NOMO-1 treated with dmso at 0.1 percent for 144 hours (cell line): ENCODE measurements around the gene TLX3.

Source experiments
- DNase-seq: peaks from one replicate; lab custom pipeline; 2025; ENCODE audit not compliant: unreplicated experiment; lab: John Stamatoyannopoulos, UW

Gene TLX3

DNA sequence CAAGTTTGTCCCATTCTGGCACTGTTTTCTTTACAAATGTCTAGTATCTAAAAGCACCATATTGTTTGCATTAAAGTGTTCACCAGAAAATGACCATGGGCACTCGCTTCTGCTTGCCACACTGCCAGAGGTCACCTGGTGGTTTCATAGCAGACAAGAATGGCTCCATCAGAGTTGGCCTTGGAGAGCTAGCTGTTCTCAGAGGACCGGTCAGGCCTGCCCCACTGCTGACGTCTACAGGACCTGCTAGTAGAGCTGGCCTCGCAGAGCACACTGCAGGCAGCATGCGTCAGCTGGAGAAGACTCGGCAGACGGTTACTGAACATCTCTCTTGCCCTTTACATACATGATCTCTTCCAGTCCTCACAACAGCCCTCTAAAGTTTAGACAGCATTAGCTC is 8.7 kb upstream of the TLX3 start:
- DNase-seq: no peak

DNA sequence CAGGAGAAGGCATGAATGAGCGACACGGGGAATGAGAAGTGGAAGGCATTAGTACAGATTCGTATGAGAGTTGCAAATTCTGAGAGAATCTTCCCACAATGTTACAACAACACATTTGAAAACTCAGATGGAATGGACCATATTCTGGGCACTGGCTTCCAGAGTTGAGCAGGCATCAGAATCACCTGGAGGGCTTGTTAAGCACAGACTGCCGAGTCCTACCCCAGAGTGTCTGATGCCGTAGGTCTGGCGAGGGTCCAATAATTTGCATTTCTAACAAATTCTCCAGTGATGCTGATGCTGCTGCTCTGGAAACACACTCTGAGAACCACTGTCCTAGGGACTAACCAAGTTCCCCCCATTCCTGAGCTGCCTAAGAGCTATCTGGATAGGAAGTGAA is 2.9 kb upstream of the TLX3 start:
- no peak for DNase-seq

- no peak for DNase-seq
Observed at GRCh38 chr5:171306781-171307591, 2.1 kb upstream of the TLX3 start.

- no peak for DNase-seq
Observed at GRCh38 chr5:171307789-171308452, 1.1 kb upstream of the TLX3 start.

GRCh38 chr5:171309276-171310211 is 496 bp downstream of the TLX3 start:
- no peak for DNase-seq

- DNase-seq: no peak
Observed at GRCh38 chr5:171310212-171310818, 1.3 kb downstream of the TLX3 start.

GRCh38 chr5:171310819-171311321 is 1.8 kb downstream of the TLX3 start:
- DNase-seq: no peak

- DNase-seq: peak; percentile 54
Observed at GRCh38 chr5:171311322-171312077, 2.5 kb downstream of the TLX3 start.

GRCh38 chr5:171312129-171312974 is 3.3 kb downstream of the TLX3 start:
- peak; percentile 38 for DNase-seq

- no peak for DNase-seq
Observed at GRCh38 chr5:171313481-171314206, 4.6 kb downstream of the TLX3 start.

DNA sequence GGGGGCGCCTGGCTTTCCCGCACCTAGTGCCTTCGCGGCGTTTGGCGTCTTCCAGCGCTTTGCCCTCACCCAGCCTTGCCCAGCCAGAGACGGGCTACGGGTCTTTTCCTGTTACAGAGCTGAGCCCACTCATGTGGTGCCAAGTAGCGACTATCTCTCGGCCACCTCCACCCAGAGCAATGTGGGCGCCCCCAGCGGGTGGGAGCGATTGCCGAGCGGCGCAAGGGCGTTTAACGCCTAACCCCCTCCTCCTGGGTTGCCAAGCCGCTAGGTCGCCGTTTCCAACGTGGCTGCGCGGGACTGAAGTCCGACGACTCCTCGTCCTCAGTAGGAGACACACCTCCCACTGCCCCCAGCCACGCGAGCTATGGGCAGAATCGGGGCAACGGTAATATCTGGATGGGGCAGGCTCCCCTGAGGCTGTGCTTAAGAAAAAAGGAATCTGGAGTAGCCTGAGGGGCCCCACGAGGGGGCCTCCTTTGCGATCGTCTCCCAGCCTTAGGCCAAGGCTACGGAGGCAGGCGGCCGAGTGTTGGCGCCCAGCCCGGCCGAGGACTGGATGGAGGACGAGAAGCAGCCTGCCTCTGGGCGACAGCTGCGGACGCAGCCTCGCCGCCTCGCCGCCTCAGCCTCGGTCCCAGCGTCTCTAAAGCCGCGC is 5.8 kb downstream of the TLX3 start:
- no peak for DNase-seq

DNA sequence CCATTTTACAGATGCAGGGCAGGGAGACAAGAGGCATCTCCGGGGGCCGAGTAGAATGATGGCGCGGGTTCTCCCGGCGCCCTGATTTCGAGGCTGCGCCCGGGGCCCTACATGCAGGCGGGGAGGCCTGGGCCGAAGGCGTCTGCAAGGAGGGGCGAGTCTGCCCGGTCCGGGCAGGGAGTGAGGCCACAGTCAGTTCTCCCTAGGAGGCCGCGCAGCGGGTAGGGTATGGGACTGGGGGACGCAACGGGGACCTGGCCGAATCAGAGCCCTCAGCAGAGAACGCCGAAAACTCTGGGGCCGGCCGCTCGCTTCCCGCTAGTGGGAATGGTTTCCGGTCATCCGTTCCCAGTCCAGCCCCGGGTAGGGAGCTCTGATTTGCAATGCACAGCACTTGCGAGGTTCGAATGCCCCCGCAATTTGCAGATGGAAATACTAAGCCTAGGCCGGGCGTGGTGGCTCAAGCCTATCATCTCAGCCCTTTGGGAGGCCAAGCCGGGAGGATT is 6.4 kb downstream of the TLX3 start:
- no peak for DNase-seq

DNA sequence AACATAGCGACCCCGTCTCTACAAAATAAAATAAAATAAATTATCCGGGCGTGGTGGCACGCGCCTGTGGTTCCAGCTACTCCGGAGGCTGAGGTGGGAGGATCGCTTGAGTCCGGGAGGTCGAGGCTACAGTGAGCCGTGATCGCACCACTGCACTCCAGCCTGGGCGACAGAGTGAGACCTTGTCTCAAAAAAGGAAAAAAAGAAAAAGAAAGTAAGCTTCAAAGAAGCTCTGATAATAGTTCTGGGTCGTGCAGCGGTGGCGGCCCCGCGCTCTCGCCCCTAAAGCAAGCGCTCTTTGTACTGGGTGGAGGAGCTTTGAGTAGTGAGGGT is 6.8 kb downstream of the TLX3 start:
- no peak for DNase-seq

- DNase-seq: no peak
Observed at GRCh38 chr5:171316258-171317121, 7.4 kb downstream of the TLX3 start.

DNA sequence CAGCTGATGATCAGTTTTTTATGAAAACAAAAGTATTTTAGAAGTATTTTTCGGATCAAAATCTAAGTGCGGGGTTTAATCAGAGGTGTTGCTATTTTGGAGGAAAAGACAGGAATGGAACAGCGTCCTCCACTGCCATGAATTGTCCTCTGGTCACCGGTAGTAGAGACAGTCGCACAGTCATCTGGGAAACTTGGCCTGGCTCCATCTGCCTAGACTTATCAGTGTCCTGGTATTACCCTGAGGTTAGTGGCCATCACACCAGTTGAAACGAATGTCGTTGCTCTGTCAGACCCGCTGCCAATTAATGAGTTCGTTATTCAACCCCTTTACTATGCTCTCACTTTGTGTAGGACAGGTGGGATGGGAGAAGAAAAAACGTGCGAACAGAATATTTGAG is 8.2 kb downstream of the TLX3 start:
- no peak for DNase-seq

GRCh38 chr5:171318026-171318425 is 9.0 kb downstream of the TLX3 start:
- DNase-seq: no peak

GRCh38 chr5:171321447-171321846 is 12.4 kb downstream of the TLX3 start:
- DNase-seq: no peak
